SK-N-SH (cell line): Measurements from ENCODE around the gene ACTL7A. TPM values are rescaled to one million over a fixed set of nuclear protein-coding genes. Genes with fewer than 3 reads are reported as not detected.

Experiments
- CTCF ChIA-PET: fragments of 300-600, 350-600 bp; formaldehyde crosslinking; extraction: SDS; loops from one replicate; lab custom pipeline; 2021; lab: Yijun Ruan, JAX
- POLR2A ChIA-PET: fragments of 350-600 bp; sonication (Branson Sonifier 250); formaldehyde crosslinking; extraction: SDS; loops from one replicate; lab custom pipeline; 2020; ENCODE audit warnings: antibody characterized with exemption, inconsistent platforms; lab: Yijun Ruan, JAX
- DNase-seq: peaks from one replicate; pipeline ENCODE4 v3.0.0; 2012
- H2AFZ ChIP-seq: fragments of 200-600 bp; sonication (generic); 2 replicates; pipeline ENCODE4 v1.8.1; 2016; ENCODE audit warnings: antibody characterized with exemption, mild to moderate bottlenecking, low read depth
- H3F3A ChIP-seq: fragments of 200-600 bp; sonication (generic); replicated peaks from 2 replicates; pipeline ENCODE3; 2016; ENCODE audit warnings: antibody characterized with exemption, mild to moderate bottlenecking; ENCODE audit not compliant: insufficient read depth
- H3K27ac ChIP-seq, 2 experiments: fragments of 200-500 bp in 1 of 2; fragments of 200-600 bp in 1 of 2; sonication (Bioruptor generic) in 1 of 2; sonication (generic), shearing (Covaris generic) in 1 of 2; 2 replicates each; pipeline versions ENCODE4 v1.5.1 to v1.6.1; 2014 to 2016; ENCODE audit warnings: low read depth in 2 of 2, inconsistent platforms in 1 of 2, low read length in 1 of 2, mild to moderate bottlenecking in 1 of 2, mixed read lengths in 1 of 2
- H3K27me3 ChIP-seq: fragments of 200-600 bp; sonication (generic), shearing (Covaris generic); 2 replicates; pipeline ENCODE4 v1.6.1; 2016; ENCODE audit warnings: mixed run types; ENCODE audit not compliant: insufficient read depth
- H3K36me3 ChIP-seq, 2 experiments: fragments of 200-500 bp in 1 of 2; fragments of 200-600 bp in 1 of 2; sonication (Bioruptor generic) in 1 of 2; sonication (generic) in 1 of 2; replicated peaks in 1 of 2; 2 replicates each; pipeline versions ENCODE3 to v1.5.1; 2014 to 2016; ENCODE audit warnings: low read length in 1 of 2, mild to moderate bottlenecking in 1 of 2; ENCODE audit not compliant: insufficient read depth in 2 of 2, control insufficient read depth in 1 of 2
- H3K4me1 ChIP-seq, 2 experiments: fragments of 200-500 bp in 1 of 2; fragments of 200-600 bp in 1 of 2; sonication (Bioruptor generic) in 1 of 2; sonication (generic), shearing (Covaris generic) in 1 of 2; 2 replicates each; pipeline versions ENCODE4 v1.5.1 to v1.6.1; 2014 to 2016; ENCODE audit warnings: low read depth in 1 of 2, low read length in 1 of 2, mixed run types in 1 of 2; ENCODE audit not compliant: insufficient read depth in 2 of 2, control insufficient read depth in 1 of 2
- H3K4me2 ChIP-seq: fragments of 200-600 bp; sonication (generic), shearing (Covaris generic); 2 replicates; pipeline ENCODE4 v1.6.1; 2017; ENCODE audit warnings: mixed run types
- H3K4me3 ChIP-seq, 2 experiments: fragments of 200-500 bp in 1 of 2; fragments of 200-600 bp in 1 of 2; sonication (Bioruptor generic) in 1 of 2; sonication (generic), shearing (Covaris generic) in 1 of 2; 2 replicates each; pipeline versions ENCODE4 v1.5.1 to v1.8.1; 2014 to 2016; ENCODE audit warnings: low read depth in 2 of 2, inconsistent platforms in 1 of 2, low read length in 1 of 2, mild to moderate bottlenecking in 1 of 2, mixed read lengths in 1 of 2, moderate library complexity in 1 of 2
- H3K79me2 ChIP-seq: fragments of 200-600 bp; sonication (generic); 2 replicates; pipeline ENCODE4 v1.8.1; 2017; ENCODE audit warnings: mild to moderate bottlenecking; ENCODE audit not compliant: insufficient read depth
- H3K9ac ChIP-seq: fragments of 200-600 bp; sonication (generic); 2 replicates; pipeline ENCODE4 v1.6.1; 2017; ENCODE audit warnings: mixed run types
- H3K9me2 ChIP-seq: fragments of 200-600 bp; sonication (generic); 2 replicates; pipeline ENCODE4 v1.6.1; 2017; ENCODE audit warnings: mixed run types
- H3K9me3 ChIP-seq: fragments of 200-600 bp; sonication (generic); 2 replicates; pipeline ENCODE4 v1.6.1; 2017; ENCODE audit warnings: mixed run types, mild to moderate bottlenecking, moderate library complexity
- H4K20me1 ChIP-seq: fragments of 200-600 bp; sonication (generic); 2 replicates; pipeline ENCODE4 v1.6.1; 2017; ENCODE audit warnings: mild to moderate bottlenecking, mixed run types; ENCODE audit not compliant: insufficient read depth
- CHD2 ChIP-seq: fragments of 150-350 bp; IDR thresholded peaks from 2 replicates; pipeline ENCODE4 v1.6.1; 2018; ENCODE audit warnings: low read length; ENCODE audit not compliant: partially characterized antibody
- ELF1 ChIP-seq: IDR thresholded peaks from 2 replicates; pipeline ENCODE4 v1.4.0; 2012
- EZH2phosphoT487 ChIP-seq: fragments of 200-600 bp; sonication (generic); IDR thresholded peaks from 2 replicates; pipeline ENCODE4 v1.6.1; 2017; ENCODE audit warnings: low read depth, mixed run types, mild to moderate bottlenecking, antibody characterized with exemption, moderate library complexity, borderline replicate concordance
- FOSL2 ChIP-seq: IDR thresholded peaks from 2 replicates; pipeline ENCODE4 v1.4.0; 2012; ENCODE audit warnings: low read depth, mild to moderate bottlenecking, moderate library complexity, borderline replicate concordance
- FOXM1 ChIP-seq: IDR thresholded peaks from 2 replicates; pipeline ENCODE4 v1.4.0; 2012; ENCODE audit warnings: low read depth, mild to moderate bottlenecking
- GATA2 ChIP-seq: sonication (generic); formaldehyde crosslinking; IDR thresholded peaks from 2 replicates; pipeline ENCODE4 v1.5.0; 2020; ENCODE audit warnings: mild to moderate bottlenecking, missing genetic modification reagents
- JUND ChIP-seq: IDR thresholded peaks from 2 replicates; pipeline ENCODE4 v1.4.0; 2012
- MEF2A ChIP-seq: IDR thresholded peaks from 2 replicates; pipeline ENCODE4 v1.4.0; 2012; ENCODE audit warnings: low read depth, borderline replicate concordance
- MXI1 ChIP-seq: IDR thresholded peaks from 2 replicates; pipeline ENCODE4 v1.6.1; 2012; ENCODE audit warnings: mild to moderate bottlenecking, low read depth, low read length, improper control_type of control experiment
- POLR2AphosphoS5 ChIP-seq: IDR thresholded peaks from 2 replicates; pipeline ENCODE4 v1.6.1; 2012; ENCODE audit warnings: low read depth, low read length
- RAD21 ChIP-seq: IDR thresholded peaks from 2 replicates; pipeline ENCODE4 v1.6.1; 2012; ENCODE audit warnings: mild to moderate bottlenecking, low read length
- REST ChIP-seq: IDR thresholded peaks from 2 replicates; pipeline ENCODE4 v1.6.1; 2012; ENCODE audit warnings: mild to moderate bottlenecking, low read depth, low read length, moderate library complexity
- RXRA ChIP-seq: IDR thresholded peaks from 2 replicates; pipeline ENCODE4 v1.4.0; 2012; ENCODE audit warnings: low read depth, mild to moderate bottlenecking, borderline replicate concordance
- SIN3A ChIP-seq: IDR thresholded peaks from 2 replicates; pipeline ENCODE4 v1.6.1; 2012; ENCODE audit warnings: low read depth, mild to moderate bottlenecking, low read length, moderate library complexity, borderline replicate concordance
- SMC3 ChIP-seq: IDR thresholded peaks from 2 replicates; pipeline ENCODE4 v1.6.1; 2012; ENCODE audit warnings: low read depth, low read length, improper control_type of control experiment
- TEAD4 ChIP-seq: IDR thresholded peaks from 2 replicates; pipeline ENCODE4 v1.4.0; 2012; ENCODE audit warnings: mild to moderate bottlenecking, borderline replicate concordance; ENCODE audit not compliant: insufficient read depth
- WGBS: methylation state at CpG from one replicate; pipeline ENCODE4 v1.1.6; 2017; ENCODE audit warnings: low lambda C conversion rate; 5-methylcytosine and 5-hydroxymethylcytosine counted together
- polyA plus RNA-seq, 3 experiments: library from polyadenylated mRNA; depleted of rRNA; stranded (reverse); fragments of >200 nt; gene quantifications; 2 replicates each; pipeline ENCODE4 v1.2.3, GENCODE V29; 2012
- TF ChIP-seq, protein P1 (sequence below): IDR thresholded peaks from 2 replicates; pipeline ENCODE4 v1.4.0; 2012; ENCODE audit warnings: low read depth, borderline replicate concordance
- TF ChIP-seq, protein P2 (sequence below): IDR thresholded peaks from 2 replicates; pipeline ENCODE4 v1.4.0; 2012; ENCODE audit warnings: low read depth, borderline replicate concordance

The ACTL7A gene
- polyA plus RNA-seq, 1 of the 3 experiments (the other 2 are of a cell fraction): not detected

DNA sequence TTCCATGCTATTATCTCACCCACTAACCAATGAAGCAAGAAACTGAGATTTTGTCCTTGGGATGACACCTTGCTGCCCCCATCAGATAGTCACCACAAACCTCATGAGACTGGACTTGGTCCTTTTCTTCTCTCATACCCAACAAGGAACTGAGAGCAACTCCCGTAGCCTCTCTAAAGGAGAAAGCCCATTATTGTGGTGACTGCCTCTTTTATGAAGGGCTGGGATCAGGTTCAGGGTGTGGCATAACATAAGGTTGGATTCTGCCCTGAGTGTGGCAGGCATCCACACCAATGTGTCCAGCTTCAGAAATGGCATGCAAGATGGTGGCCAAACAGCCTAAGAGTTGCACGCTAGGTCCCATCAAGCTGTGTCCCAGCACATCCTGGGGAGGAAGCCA lies 1.3 kb upstream of the ACTL7A start:
- Histone ChIP-seq H3K4me3 (no peak overlapping the region), H2AFZ (no peak overlapping the region), H3K9me2 (no peaks in the 10 kb centered on the region), H3K27ac (no peak overlapping the region), H3K4me2 (no peak overlapping the region), H4K20me1 (no peaks in the 10 kb centered on the region), H3K79me2 (no peaks in the 10 kb centered on the region), H3K9me3 (no peaks in the 10 kb centered on the region), H3F3A (no peaks in the 10 kb centered on the region), H3K4me1 (no peaks in the 10 kb centered on the region), H3K27me3 (no peaks in the 10 kb centered on the region), H3K9ac (no peak overlapping the region), H3K36me3 (no peaks in the 10 kb centered on the region)
- 90% methylated on average over 2 of the region's 2 CpGs for WGBS
- CTCF ChIA-PET: no interaction called here
- POLR2A ChIA-PET: no interaction called here
- DNase-seq: no peak
- no peak for TF ChIP-seq CHD2
- no peak for TF ChIP-seq REST
- TF ChIP-seq RXRA: no peak
- no peak for TF ChIP-seq MEF2A
- TF ChIP-seq, protein P1, sequence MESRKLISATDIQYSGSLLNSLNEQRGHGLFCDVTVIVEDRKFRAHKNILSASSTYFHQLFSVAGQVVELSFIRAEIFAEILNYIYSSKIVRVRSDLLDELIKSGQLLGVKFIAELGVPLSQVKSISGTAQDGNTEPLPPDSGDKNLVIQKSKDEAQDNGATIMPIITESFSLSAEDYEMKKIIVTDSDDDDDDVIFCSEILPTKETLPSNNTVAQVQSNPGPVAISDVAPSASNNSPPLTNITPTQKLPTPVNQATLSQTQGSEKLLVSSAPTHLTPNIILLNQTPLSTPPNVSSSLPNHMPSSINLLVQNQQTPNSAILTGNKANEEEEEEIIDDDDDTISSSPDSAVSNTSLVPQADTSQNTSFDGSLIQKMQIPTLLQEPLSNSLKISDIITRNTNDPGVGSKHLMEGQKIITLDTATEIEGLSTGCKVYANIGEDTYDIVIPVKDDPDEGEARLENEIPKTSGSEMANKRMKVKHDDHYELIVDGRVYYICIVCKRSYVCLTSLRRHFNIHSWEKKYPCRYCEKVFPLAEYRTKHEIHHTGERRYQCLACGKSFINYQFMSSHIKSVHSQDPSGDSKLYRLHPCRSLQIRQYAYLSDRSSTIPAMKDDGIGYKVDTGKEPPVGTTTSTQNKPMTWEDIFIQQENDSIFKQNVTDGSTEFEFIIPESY: no peak
- TF ChIP-seq FOSL2: no peak
- TF ChIP-seq RAD21: no peak
- TF ChIP-seq JUND: no peak
- no peak for TF ChIP-seq ELF1
- TF ChIP-seq TEAD4: no peak
- TF ChIP-seq GATA2: no peak
- no peak for TF ChIP-seq MXI1
- no peak for TF ChIP-seq EZH2phosphoT487
- no peak for TF ChIP-seq FOXM1
- TF ChIP-seq SMC3: no peak
- no peak for TF ChIP-seq POLR2AphosphoS5
- TF ChIP-seq, protein P2, sequence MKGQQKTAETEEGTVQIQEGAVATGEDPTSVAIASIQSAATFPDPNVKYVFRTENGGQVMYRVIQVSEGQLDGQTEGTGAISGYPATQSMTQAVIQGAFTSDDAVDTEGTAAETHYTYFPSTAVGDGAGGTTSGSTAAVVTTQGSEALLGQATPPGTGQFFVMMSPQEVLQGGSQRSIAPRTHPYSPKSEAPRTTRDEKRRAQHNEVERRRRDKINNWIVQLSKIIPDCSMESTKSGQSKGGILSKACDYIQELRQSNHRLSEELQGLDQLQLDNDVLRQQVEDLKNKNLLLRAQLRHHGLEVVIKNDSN: no peak
- no peak for TF ChIP-seq SIN3A
